HFF-Myc (cell line): Measurements from ENCODE around the gene ANO7.

ENCODE experiments used
- DNase-seq: peaks from one replicate; pipeline ENCODE4 v3.0.0-alpha.2; 2011; ENCODE audit warnings: low read depth; ENCODE audit errors: extremely low read depth
- H3K4me3 ChIP-seq: replicated peaks from 2 replicates; pipeline ENCODE4 v1.5.1; 2011; ENCODE audit warnings: low read depth, mild to moderate bottlenecking, control low read depth, low read length
- CTCF ChIP-seq: IDR thresholded peaks from 2 replicates; pipeline ENCODE4 v1.5.1; 2012; ENCODE audit warnings: mild to moderate bottlenecking, low read depth, low read length, control low read depth; ENCODE audit errors: missing control alignments

ANO7 gene

GRCh38 chr2:241257419-241258032 is 69.0 kb downstream of the ANO7 start:
- H3K4me3 ChIP-seq = no peak overlapping the region
- DNase-seq = no peak
- no peak for TF ChIP-seq CTCF

DNA sequence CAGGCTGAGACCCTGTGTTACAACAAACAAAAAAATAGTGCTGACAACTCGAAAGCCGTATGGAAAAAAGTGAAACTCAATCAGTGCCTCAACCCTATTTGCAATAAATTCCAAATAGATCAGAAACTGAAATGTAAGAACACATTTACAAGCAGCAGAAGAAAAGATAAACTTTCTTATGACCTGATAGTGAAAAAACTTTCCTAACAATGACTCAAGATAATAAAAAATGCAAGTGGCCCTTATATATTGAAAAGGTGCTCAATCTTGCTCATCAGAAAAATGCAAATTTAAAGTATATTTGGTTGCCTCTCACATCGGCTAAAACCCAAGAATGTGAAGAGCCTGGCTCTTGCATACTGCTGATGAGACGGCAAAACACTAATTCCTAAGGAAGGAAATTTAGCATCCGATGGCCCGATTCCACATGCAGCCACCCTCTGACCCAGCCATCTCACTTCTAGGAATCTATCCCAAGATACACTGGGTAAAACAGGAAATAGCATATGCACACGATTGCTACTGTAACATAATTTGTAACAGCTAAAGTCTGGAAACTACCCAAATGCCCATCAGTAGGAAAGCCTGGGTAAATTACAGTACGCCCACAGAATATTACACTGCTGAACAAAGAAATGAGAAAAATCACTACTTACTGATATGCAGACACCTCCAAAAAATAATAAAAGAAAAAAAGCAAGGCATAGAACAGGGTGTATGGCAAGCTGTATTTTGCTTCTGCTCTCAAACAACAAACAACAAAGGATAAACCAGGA is 70.2 kb downstream of the ANO7 start:
- no peak for TF ChIP-seq CTCF

DNA sequence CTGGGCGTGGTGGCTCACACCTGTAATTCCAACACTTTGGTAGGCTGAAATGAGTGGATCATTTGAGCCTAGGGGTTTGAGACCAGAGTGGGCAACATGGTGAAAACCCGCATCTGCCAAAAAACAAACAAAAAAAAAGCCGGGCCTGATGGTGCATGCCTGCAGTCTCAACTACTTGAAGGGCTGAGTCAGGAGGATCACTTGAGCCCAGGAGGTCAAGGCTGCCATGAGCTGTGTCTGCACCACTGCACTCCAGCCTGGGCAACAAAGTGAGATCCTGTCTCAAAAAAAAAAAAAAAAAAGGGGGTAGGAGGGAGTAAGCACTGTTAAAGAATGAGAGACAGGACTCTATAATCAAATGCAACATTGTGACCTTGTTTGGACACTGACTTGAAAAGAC is 72.4 kb downstream of the ANO7 start:
- no peak overlapping the region for H3K4me3 ChIP-seq
- no peak for TF ChIP-seq CTCF
- no peak for DNase-seq

More for the DNA sequence above, 70.2 kb downstream of the ANO7 start:
- no peak overlapping the region for H3K4me3 ChIP-seq
- no peak for DNase-seq

DNA sequence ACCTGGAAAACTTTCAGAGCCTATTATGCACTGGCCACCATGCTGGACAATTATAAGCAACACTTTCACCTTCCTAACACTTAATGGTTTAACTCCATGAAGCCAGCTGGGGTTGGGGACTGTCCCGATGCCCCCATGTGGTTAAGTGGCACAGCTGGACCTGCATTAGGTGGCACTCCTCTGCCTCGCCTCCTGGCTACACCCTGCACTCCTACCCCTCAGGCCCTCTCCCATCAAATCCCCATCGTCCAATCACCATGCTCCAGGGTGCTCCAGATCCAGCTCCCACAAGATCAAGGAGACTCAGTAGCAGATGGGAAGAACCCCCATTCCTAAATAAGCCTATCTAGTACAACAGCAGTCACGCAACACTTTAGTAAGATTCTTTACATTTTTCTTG is 73.2 kb downstream of the ANO7 start:
- H3K4me3 ChIP-seq = no peak overlapping the region
- no peak for DNase-seq
- TF ChIP-seq CTCF = no peak

GRCh38 chr2:241263061-241263460 is 74.6 kb downstream of the ANO7 start:
- DNase-seq = no peak
- no peak for TF ChIP-seq CTCF
- no peak overlapping the region for H3K4me3 ChIP-seq

GRCh38 chr2:241265506-241265905 is 77.0 kb downstream of the ANO7 start:
- H3K4me3 ChIP-seq = no peak overlapping the region
- DNase-seq = no peak
- no peak for TF ChIP-seq CTCF
